Measurements from ENCODE around the gene TUSC2.
"Not testable (repeated sequence)": the region's sequence is repeated elsewhere in the genome, so short reads cannot be mapped to it uniquely, and the experiment has no call there.

Gene TUSC2

DNA sequence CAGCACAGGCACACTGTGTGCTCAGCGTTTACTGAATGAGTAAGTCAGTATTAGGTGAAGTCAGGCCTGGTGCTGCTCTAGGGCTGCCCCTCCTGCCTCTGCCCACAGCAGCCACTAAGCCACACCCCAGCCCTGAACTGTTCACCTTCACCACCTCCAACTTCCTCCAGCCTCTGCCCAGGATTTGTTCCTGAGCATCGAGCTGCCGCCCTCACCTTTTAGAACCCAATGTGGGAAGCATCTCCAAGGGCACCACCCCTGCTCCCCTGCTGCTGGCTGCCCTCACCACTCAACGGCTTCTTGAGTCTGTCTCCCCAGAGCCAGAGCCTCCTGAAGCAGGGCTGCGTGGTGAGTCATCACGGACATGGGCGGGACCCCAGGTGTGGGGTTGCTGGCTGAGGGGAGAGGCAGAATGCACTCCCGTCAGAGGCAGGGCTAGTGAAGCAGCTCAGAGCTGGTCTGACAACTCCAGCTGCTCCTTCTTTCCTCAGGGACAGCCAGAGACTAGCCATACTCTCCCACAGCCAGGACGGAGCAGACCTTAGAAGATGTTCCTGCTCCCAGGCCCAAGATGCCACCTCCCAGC, 11.3 kb downstream of the TUSC2 start:
- DNase-seq = no peak

DNA sequence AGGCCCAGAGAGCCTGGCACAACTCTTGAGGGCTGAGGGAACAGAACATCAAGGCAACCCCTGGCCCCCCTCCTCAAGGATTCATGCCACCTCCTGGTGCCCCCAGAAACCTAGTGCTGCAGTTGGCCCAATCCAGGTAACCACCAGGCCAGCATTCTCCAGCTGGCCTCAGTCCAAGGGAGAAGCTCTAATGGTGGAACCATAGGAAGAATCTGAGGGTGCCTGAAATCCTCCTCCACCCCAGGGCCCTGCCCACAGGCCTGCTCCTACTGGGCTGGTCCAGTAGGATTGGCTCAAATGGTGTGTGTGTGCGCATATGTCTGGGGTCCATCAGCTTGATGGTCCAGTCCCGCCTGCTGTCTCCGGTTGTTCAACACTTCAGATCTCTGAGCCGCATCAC, 13.2 kb downstream of the TUSC2 start:
- no peak for DNase-seq

DNA sequence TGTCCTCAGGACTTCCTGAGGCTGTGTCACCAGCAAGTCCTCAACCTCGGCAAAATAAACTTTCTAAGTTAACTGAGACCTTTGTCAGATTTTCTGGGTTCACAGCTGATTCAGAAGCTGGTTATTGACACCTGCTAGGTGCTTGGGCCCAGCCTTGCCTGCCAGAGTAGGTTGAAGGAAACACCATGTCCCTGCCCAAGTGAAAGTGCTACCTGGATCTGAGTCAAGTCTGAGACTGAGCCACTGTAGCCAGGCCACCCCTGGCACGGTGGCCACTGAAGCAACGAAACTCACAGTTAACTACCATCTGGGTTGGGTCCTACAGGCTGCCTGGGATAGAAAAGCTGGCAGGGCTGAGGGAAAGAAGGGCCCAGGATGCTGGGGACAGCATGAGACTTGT, 13.7 kb downstream of the TUSC2 start:
- DNase-seq = no peak

GRCh38 chr3:50312041-50312440, 16.0 kb downstream of the TUSC2 start:
- not testable (repeated sequence) for DNase-seq

GRCh38 chr3:50304601-50305000, 23.4 kb downstream of the TUSC2 start:
- no peak for DNase-seq

GRCh38 chr3:50303013-50303815, 24.8 kb downstream of the TUSC2 start, which contains the start of gene HYAL1:
HYAL1 (minus strand) TSS chr3:50303574; CDS start chr3:50302956, 618 bp downstream.
- DNase-seq = no peak

DNA sequence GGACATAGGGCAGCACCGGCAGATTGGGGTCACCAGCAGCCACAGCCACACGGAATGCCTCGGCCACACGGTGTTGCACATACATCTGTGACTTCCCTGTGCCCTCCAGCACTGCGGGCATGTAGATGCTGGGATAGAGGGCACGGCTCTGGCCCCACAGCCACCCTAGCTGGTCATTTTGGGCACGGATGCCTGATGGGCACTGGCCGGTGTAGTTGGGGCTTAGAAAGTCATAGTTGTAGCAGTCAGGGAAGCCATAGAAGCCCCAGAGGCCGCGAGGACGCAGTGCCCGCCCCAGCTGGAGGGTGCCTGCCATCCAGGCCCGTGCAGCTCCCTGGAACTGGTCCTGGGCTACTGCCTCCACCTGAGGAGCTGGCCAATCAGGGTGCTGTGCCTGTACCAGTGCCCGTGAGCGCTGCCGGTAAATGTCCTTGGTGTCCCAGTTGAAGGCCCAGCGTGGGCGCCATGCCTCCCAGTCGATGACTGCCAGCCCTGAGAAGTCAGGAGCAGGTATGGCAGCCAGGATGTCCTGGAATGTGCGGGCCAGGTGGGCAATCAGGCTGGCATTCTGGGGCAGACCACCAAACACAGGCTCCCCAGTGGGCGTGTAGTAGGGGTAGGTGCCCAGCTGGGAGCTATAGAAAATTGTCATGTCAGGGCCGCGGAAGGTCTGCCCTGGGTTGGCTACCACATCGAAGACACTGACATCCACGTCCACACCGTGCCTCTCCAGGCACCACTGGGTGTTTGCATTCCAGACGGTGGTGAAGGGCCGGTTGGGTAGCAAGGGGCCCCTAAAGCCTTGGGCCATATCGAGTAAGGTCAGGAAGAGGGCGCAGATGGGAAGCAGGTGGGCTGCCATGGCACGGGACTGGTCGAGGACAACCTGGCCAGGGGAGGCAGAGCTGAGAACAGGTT, 25.7 kb downstream of the TUSC2 start:
- no peak for DNase-seq

GRCh38 chr3:50300681-50301254, 27.3 kb downstream of the TUSC2 start:
- DNase-seq = no peak

DNA sequence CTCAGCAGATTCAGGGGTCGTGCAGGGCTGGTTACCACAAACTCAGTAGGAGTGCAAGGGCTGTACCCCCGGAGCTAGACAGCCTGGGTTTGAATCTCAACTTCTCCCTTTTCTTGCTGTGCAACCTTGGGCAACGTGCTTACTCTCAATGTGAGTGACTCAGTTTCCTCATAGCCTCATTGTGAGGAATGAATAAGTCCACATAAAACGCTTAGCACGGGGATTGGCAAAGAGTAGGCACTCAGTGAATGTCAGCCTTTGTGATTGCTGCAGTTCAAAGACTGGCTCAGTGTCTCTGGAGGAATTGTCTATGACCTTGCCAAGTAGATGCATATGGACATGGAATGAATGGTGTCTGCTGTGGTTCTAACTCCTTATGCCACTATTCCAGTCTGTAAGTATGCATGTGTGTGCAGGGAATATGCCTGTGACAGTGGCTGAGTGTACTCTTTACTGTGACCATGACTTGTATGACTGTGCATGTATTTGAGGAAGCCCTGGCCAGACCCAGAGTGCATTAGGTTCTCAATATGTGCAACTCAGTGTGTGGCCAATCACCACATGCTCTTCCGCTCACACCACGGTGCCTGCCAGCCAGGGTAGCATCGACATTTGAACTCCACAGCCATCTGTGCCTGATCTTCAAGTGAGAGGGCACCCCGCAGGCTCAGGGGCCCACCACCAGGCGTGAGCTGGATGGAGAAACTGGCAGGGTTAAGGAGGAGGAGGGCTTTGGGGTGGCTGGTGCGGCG, 27.9 kb downstream of the TUSC2 start:
- peak; percentile 66 for DNase-seq

GRCh38 chr3:50299638-50299928, 28.4 kb downstream of the TUSC2 start:
- DNase-seq = no peak

GRCh38 chr3:50298836-50299637, 29.0 kb downstream of the TUSC2 start, which contains the start of the genes HYAL3 and NAA80:
HYAL3 (minus strand) TSS chr3:50299405; CDS start chr3:50295602, 3,803 bp downstream.
NAA80 (minus strand) TSS chr3:50299405; CDS start chr3:50297463, 1,942 bp downstream.
- peak; percentile 97 for DNase-seq

DNA sequence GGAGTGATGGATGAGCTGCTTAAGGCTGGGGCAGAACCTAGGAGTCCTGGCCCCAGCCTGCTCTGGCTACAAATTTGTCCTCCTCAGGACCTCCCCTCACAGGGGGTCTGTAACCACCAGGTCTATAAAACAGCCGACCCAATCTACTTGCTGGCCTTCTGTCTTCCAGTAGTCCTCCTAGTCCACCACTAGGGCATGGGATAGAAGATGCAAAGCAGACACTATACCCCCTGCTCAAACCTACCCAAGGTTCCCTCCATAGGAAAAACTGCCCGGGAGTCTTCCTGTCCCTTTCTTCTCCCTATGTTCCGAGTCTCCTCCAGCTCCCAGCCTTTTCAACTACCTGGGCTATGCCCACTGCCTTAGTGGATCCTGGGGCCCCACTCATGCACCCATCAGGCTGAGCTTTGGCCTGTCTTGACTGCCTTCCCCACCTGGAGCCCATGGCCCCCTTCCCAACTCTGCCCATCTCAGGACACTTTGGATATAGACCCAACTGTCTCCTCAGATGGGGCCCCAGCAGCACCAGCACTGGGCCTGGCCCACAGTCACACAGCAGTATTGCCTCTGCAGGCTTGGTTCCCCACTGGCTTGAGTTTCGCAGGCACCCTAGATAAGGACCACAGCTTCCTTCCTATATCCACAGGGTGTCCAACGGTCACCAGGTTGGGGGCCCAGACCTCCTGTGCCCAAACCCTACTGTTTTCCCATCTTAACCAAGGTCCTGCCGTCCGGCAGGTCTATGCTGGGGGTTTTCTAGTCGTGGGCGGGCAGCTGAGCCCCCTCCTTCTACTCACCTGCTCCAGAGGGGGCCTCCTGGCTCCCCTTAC, 29.9 kb downstream of the TUSC2 start:
- peak; percentile 55 for DNase-seq

- DNase-seq = no peak
Observed at GRCh38 chr3:50297384-50297775, 30.6 kb downstream of the TUSC2 start.

DNA sequence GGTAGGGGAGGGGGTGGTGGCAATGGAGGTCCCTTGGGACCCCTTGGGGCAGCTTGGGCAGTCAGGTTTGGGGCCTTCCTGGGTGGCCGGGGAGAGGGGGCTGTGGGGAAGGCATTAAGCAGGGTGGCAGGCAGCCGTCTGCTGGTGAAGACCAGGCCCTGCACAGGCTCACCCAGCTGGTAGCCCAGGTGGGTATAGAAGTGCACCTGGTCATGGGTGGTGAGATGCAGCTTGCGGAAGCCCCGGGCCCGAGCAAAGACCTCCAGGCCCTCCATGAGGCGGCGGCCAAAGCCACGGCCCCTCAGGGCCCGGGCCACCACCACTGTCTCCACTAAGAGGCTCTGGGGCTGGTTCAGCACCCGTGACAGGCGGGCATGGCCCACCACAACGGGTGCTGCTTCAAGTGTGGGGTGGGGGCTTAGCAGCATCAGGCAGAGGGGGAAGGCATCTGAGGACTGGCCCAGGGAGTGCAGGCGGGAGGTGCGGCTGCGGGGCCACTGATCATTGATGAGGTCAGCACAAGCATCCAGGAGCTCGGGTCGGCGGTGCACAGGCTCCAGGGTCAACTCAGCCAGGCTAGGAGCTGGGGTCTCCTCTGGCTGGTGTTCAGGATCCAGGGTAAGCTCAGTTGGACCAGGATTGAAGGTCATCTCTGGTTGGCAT, 31.2 kb downstream of the TUSC2 start:
- DNase-seq = no peak

- DNase-seq = no peak
Observed at GRCh38 chr3:50295553-50296431, 32.2 kb downstream of the TUSC2 start.

GRCh38 chr3:50294492-50295403, 33.3 kb downstream of the TUSC2 start:
- no peak for DNase-seq

- no peak for DNase-seq
Observed at GRCh38 chr3:50294089-50294488, 33.9 kb downstream of the TUSC2 start.

Data from GF-D8 (cell line).